HAP-1 (cell line): ENCODE measurements around the gene DHRS9.
"Not testable (repeated sequence)": the region's sequence is repeated elsewhere in the genome, so short reads cannot be mapped to it uniquely, and the experiment has no call there.

Source experiments
- DNase-seq, 2 experiments: peaks; one replicate each; pipeline ENCODE4 v3.0.0-alpha.2; 2016 to 2020; ENCODE audit warnings: low spot score in 2 of 2
- H3K27me3 ChIP-seq: fragments of 250-450 bp; sonication (Bioruptor Pico); 2 replicates; pipeline ENCODE4 v1.5.1; 2020; ENCODE audit warnings: low read depth, mild to moderate bottlenecking, moderate library complexity
- H3K36me3 ChIP-seq: fragments of 250-450 bp; sonication (Bioruptor Pico); replicated peaks from 2 replicates; pipeline ENCODE4 v1.5.1; 2020; ENCODE audit warnings: mild to moderate bottlenecking
- H3K4me1 ChIP-seq: fragments of 250-450 bp; sonication (Bioruptor Pico); 2 replicates; pipeline ENCODE4 v1.5.1; 2020; ENCODE audit warnings: mild to moderate bottlenecking
- H3K4me3 ChIP-seq: fragments of 250-450 bp; sonication (Bioruptor Pico); 2 replicates; pipeline ENCODE4 v1.5.1; 2020; ENCODE audit warnings: mild to moderate bottlenecking, moderate library complexity
- H3K9me3 ChIP-seq: fragments of 250-450 bp; sonication (Bioruptor Pico); 2 replicates; pipeline ENCODE4 v1.5.1; 2020; ENCODE audit warnings: mild to moderate bottlenecking, moderate library complexity
- in situ Hi-C: fragments of 300-500 bp; cut with MboI; formaldehyde crosslinking; loops from 3 replicates; pipeline ENCODE4 v1.14.3; 2020; ENCODE audit warnings: low sequenced_read_pairs, inconsistent platforms, mixed read lengths

Gene DHRS9

DNA sequence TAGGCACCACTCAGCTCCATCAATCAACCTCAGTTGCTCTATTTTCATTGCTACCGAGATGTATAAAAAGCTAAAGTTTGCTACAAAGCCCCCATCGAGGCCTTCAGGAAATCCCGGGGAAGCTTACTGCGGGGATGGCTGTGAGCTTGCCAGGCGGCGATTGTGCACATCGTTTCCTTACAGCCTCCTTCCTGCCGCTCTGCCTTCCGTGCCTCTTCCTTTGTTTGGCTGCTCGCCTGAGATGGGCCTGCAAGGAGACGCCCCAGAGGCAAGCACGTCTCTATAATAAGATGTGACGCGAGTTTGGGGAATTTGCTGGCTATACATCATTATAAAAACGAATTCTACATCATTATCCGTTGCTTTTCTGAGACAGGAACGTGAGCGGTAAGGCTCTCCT lies 41.6 kb downstream of the DHRS9 start:
- no peak for DNase-seq
- Histone ChIP-seq H3K9me3 (no peaks in the 10 kb centered on the region), H3K4me1 (no peaks in the 10 kb centered on the region), H3K27me3 (peaks cover 35% of the 10 kb centered on the region), H3K4me3 (no peak overlapping the region), H3K36me3 (no peaks in the 10 kb centered on the region)
- in situ Hi-C loops: no loop called here

DNA sequence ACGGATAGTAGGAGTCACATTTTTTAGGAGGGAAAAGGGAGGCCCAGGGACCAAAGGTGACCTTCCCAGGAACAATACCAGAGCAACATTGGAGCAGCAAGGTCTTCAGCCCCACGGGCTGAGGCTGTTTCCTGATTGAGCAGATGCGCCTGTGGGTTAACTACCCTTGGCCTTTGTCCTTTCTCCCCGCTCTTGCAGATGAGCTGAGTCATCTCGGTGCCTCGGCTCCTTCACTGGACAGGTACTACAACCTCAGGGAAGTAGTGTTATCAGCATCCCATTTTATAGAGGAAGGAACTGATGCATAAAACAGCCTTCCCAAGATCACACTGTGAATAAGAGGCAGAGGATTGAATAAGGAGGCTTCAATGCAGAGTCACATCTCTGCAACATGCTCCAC lies 43.5 kb downstream of the DHRS9 start:
- H3K4me3 ChIP-seq: no peak overlapping the region
- no peaks in the 10 kb centered on the region for H3K4me1 ChIP-seq
- H3K36me3 ChIP-seq: no peaks in the 10 kb centered on the region
- H3K9me3 ChIP-seq: no peaks in the 10 kb centered on the region
- DNase-seq: no peak
- in situ Hi-C loops: no loop called here
- H3K27me3 ChIP-seq: peaks cover 22% of the 10 kb centered on the region

DNA sequence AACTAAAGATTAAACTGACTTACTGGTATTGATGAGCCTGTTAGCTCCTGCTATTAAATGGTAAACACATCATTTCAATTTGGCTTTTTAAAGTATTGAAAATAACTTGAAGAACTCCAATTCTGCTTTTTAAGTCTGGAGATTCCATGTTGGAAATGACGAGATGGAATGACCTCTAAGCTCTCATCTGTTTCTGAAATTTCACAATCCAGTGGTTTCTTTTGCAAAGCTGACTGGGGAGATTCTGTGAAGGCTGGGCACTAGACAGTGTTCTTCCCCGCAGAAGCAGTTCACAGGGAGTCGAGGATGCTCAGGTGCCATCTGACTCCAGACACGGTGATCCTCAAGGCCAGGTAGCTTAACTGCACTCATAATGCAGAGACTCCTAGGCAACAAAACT lies 44.7 kb downstream of the DHRS9 start:
- Histone ChIP-seq H3K4me1 (no peaks in the 10 kb centered on the region), H3K4me3 (no peak overlapping the region), H3K27me3 (peaks cover 10% of the 10 kb centered on the region), H3K36me3 (no peaks in the 10 kb centered on the region), H3K9me3 (no peaks in the 10 kb centered on the region)
- no peak for DNase-seq
- in situ Hi-C loops: no loop called here

DNA sequence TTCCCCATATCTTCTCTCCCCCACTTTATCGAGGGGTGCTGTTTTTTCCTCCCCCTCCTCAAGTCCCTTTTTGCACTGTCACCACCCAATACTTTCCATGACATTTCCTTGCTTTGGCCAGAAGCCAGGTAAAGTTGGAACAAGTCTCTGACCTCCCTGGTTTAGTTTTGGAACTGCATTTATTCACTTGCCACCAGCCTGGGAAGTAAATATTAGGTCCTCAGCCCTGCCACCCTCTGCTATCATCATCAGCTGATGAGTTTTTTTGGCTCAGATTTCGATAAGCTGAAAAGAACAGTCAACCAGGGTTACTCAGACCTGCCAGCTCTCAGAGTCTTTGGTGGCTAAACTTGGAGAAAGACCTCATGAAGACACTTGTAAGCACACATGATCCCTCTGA lies 47.0 kb downstream of the DHRS9 start:
- Histone ChIP-seq H3K4me1 (no peaks in the 10 kb centered on the region), H3K27me3 (peaks cover 4% of the 10 kb centered on the region; the same call in 1 of the 2 replicates), H3K9me3 (no peaks in the 10 kb centered on the region), H3K4me3 (no peak overlapping the region), H3K36me3 (no peaks in the 10 kb centered on the region)
- no peak for DNase-seq
- in situ Hi-C loops: no loop called here

DNA sequence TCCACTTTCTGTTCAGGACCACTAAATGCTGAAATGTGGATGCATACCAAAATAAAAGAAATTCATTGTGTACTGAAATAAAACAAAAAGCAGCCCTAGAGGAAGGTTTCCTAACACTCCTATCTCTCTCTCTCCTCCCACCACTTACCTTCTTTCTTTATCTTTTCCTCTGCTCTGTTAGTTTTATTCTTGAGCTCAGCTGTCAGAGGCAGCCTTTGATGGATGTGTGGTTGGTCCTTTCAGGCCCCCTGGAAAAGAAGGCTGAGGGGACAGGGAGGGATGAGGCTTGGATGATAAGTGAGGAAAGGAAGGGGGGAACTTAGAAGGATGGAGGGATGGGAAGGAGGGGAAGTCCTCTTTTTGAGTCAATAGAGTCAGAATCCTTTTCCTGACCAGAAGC lies 47.6 kb downstream of the DHRS9 start:
- Histone ChIP-seq H3K4me3 (no peak overlapping the region), H3K4me1 (no peaks in the 10 kb centered on the region), H3K9me3 (no peaks in the 10 kb centered on the region), H3K27me3 (peaks cover 4% of the 10 kb centered on the region; the same call in 1 of the 2 replicates), H3K36me3 (no peaks in the 10 kb centered on the region)
- no peak for DNase-seq
- in situ Hi-C loops: no loop called here

DNA sequence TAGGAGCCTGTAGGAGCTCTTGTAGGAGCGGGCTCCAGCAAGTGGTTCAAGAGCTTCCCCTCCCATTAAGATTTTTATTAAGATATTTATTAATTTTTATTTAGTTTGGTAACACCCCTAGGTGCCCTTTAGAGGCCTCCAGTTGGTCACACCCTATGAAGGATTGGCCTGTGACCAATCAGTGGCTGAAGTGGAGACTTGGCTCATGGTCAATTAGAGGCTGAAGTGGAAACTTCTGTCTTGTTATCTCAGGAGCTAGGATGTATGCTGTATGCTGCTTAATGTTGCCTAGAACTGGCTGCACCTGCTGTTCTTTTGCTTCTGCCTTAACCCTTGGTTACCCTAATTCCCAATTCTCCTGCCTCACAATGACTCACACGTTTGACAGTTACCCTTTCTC lies 48.7 kb downstream of the DHRS9 start:
- in situ Hi-C loops: no loop called here
- Histone ChIP-seq H3K9me3 (no peaks in the 10 kb centered on the region), H3K27me3 (peaks cover 6% of the 10 kb centered on the region; the same call in 1 of the 2 replicates), H3K36me3 (no peaks in the 10 kb centered on the region), H3K4me1 (no peaks in the 10 kb centered on the region), H3K4me3 (no peak overlapping the region)
- DNase-seq: no peak

DNA sequence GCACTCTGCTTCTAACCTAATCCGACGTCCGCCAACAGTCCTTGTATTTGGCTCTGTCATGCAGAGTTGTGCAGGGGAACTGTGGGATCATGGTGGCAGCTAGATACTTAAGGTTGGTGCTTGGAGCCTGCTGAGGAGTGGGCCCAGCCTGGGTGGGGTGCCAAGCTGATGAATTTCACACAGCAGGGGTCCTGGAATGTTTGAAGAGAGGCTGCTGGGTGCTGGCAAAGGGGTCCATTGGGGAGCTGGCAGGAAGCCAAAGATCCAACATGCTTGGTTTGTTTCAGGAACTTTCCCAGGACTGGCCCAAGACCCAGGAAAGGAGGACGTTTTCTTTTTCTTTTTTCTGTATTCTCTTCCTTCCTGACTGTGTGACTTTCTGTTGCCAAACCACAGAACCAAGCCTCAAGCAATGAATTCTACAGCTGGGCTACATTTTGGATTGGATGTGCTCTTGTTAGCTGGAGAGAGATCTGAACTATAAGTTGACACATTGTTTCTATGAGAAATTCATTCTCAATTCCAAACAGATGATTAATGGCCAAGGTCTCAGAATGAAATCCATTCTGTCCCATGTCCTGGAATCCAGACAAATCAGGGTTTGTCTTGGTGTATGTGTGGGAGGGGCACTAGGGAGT lies 49.9 kb downstream of the DHRS9 start:
- DNase-seq: no peak
- in situ Hi-C loops: no loop called here
- H3K27me3 ChIP-seq: peaks cover 10% of the 10 kb centered on the region

DNA sequence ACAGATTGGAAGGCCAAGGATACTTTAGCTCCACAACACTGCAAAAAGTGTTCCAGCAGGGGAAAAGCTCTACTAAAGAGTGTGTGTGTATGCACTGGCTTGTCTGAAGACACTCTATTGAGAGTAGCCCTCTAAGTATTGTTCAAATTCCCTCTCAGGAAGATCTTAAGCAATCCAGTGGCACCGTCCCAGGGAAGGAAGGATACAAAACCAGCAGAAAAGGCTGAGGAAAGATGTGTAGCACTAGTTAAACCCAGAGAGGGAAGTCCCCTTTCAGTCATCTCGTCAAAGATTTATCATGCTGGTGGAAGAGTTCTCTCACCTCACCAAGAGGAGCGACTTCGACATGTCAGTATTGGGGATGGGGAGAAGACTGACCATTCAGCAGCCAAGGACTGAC lies 50.5 kb downstream of the DHRS9 start:
- no peak for DNase-seq
- in situ Hi-C loops: no loop called here
- peaks cover 11% of the 10 kb centered on the region for H3K27me3 ChIP-seq

More for the DNA sequence above, 49.9 kb downstream of the DHRS9 start:
- no peaks in the 10 kb centered on the region for H3K9me3 ChIP-seq
- H3K4me3 ChIP-seq: no peak overlapping the region
- no peaks in the 10 kb centered on the region for H3K36me3 ChIP-seq
- H3K4me1 ChIP-seq: no peaks in the 10 kb centered on the region

DNA sequence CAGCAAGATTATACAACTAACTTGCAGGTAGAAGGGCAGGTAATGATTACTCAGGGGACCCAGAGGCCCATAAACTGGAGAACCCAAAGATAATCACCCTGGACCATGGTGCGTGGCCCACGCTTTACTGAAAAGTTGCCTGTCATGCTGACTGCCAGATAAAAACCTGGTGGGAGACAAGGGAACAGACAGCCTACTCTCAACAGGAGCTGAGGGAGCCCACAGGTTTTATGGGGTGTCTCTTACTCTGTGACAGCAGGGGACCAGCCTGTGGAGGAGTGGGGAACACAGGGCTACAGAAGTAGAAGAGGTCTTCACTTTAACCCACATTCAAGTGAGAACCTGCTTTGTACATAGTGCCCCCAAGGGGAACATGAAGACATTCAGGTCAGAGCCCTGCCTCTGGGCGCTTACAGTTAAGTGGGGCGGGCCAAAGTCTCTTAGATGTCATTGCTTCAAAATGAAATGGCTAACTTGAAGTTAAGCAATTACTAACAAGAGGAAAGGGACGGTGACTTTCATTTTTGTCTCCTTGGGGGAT lies 60.4 kb downstream of the DHRS9 start:
- Histone ChIP-seq H3K36me3 (no peaks in the 10 kb centered on the region), H3K4me3 (no peak overlapping the region), H3K9me3 (no peaks in the 10 kb centered on the region), H3K27me3 (peaks cover 21% of the 10 kb centered on the region), H3K4me1 (no peaks in the 10 kb centered on the region)
- no peak for DNase-seq
- in situ Hi-C loops: no loop called here

More for the DNA sequence above, 50.5 kb downstream of the DHRS9 start:
- H3K4me3 ChIP-seq: no peak overlapping the region
- no peaks in the 10 kb centered on the region for H3K9me3 ChIP-seq
- no peaks in the 10 kb centered on the region for H3K4me1 ChIP-seq
- no peaks in the 10 kb centered on the region for H3K36me3 ChIP-seq

DNA sequence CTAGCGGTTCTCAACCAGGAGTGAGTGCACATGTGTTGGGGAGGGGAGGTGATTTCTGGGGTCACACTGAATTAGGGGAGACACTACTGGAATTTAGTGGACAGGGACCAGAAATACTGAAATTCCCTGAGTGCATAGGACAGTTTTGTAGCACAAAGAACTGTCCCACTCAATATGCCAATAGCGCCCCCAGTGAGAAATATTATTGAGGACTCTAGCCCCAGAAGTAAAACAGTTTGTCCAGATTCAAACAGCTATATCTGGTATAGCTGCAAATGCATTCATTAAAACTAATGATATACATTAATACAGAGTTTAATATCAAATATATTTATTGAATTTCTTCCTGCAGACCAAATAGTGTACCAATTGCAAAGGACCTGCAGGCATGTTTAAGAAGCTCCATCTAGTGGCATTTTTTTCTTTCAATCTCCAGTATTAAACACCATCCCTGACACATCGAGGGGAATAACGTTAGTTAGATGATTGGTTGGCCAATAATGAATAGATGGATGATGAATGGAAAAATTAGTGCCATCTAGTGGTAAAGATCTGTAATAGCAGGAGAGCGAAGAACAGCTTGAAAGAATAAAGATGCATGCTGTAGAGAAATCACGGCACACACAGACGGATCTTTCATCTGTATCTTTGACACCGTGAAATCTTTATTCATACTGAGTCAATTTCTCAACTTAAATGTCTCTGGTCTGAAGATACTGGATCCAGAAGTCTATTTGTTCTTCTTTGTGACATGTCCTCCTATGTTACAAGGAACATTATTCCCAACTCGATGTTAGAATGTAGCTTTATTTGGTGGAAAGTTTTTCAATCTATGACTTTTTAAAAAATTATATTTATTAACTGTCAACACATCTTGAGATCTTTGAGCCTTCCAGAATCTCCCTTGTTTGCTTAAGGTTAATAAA lies 62.5 kb downstream of the DHRS9 start:
- H3K4me1 ChIP-seq: no peaks in the 10 kb centered on the region
- H3K9me3 ChIP-seq: no peaks in the 10 kb centered on the region
- no peaks in the 10 kb centered on the region for H3K36me3 ChIP-seq
- peaks cover 14% of the 10 kb centered on the region; the same call in 1 of the 2 replicates for H3K27me3 ChIP-seq
- in situ Hi-C loops: no loop called here
- no peak overlapping the region for H3K4me3 ChIP-seq
- peak; percentile 12 to 51 for DNase-seq

DNA sequence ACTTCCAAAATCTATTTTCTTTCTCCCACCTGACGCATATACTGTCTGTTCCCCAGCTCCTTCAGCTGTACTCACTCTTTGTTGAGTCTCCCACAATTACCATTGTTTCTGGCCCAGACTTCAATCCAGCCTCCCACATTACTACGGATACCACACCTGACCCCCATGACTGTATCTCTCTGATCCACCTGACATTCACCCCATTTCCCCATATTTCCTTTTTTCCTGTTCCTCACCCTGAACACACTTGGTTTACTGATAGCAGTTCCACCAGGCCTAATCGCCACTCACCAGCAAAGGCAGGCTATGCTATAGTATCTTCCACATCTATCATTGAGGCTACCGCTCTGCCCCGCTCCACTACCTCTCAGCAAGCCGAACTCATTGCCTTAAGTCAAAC lies 64.9 kb downstream of the DHRS9 start:
- H3K4me1 ChIP-seq, in situ Hi-C loops, H3K27me3 ChIP-seq, H3K9me3 ChIP-seq, H3K36me3 ChIP-seq, DNase-seq, H3K4me3 ChIP-seq: not testable (repeated sequence)

DNA sequence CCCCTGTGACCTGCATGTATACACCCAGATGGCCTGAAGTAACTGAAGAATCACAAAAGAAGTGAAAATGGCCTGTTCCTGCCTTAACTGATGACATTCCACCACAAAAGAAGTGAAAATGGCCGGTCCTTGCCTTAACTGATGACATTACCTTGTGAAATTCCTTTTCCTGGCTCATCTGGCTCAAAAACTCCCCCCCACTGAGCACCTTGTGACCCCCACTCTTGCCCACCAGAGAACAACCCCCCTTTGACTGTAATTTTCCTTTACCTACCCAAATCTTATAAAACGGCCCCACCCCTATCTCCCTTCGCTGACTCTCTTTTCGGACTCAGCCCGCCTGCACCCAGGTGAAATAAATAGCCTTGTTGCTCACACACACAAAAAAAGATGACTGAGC lies 67.1 kb downstream of the DHRS9 start:
- DNase-seq, in situ Hi-C loops, H3K27me3 ChIP-seq, H3K36me3 ChIP-seq, H3K4me1 ChIP-seq, H3K4me3 ChIP-seq, H3K9me3 ChIP-seq: not testable (repeated sequence)

DNA sequence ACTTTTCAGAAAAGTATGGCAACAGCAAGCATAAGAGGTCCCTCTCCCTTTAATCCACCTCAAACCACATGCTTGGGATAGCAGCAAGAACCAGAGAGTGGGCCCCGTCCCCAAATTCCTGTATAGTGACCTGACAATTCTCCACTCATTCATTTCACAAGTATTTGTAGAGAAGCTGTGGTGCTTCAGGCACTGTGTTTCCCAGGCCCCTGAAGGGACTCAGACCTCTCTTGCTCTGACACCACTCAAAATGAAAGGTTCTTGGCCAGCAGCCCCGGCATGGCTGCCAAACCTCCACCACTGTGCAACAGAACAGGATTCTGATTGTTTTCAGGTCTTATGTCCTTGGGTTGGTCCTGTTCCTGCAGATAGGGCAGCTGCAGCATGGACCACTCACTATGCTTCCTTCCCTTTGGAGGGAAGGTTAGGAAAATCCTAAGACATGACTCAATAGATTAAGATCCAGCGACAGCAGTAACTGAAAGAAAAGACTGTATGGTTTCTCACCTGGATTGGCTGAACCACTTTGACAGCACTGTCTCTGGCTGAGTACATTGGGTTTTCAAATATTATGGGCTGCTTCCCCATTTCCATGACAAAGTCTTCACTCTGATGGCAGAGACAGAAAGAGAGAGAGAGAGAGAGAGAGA lies 67.6 kb downstream of the DHRS9 start:
- no peaks in the 10 kb centered on the region for H3K4me1 ChIP-seq
- in situ Hi-C loops: no loop called here
- DNase-seq: no peak
- H3K36me3 ChIP-seq: no peaks in the 10 kb centered on the region
- no peaks in the 10 kb centered on the region; the same call in 1 of the 2 replicates for H3K9me3 ChIP-seq
- H3K27me3 ChIP-seq: peaks cover 9% of the 10 kb centered on the region; the same call in 1 of the 2 replicates
- H3K4me3 ChIP-seq: no peak overlapping the region
